HL-60/S4 (cell line): Measurements from ENCODE around the gene SFMBT2.

Experiments
- in situ Hi-C: fragments of 300-500 bp; cut with MboI; formaldehyde crosslinking; loops from 2 replicates; pipeline ENCODE4 v1.14.3; 2022; ENCODE audit warnings: low sequenced_read_pairs

The SFMBT2 gene

GRCh38 chr10:7410862-7411670 lies at the start of gene SFMBT2:
Gene SFMBT2, minus strand, starts transcription at chr10:7411034. Its CDS starts 29,136 bp downstream, at chr10:7381898.
- in situ Hi-C loops = loop anchor here (10.0 kb wide), 1 partner anchor 496 kb away; no protein-coding TSS in a partner anchor

- in situ Hi-C loops = no loop called here
Measured at GRCh38 chr10:7460006-7460405, 49.2 kb upstream of the SFMBT2 start.

- in situ Hi-C loops = no loop called here
Measured at GRCh38 chr10:7458556-7458955, 47.7 kb upstream of the SFMBT2 start.

- in situ Hi-C loops = no loop called here
Measured at GRCh38 chr10:7457478-7458316, 46.9 kb upstream of the SFMBT2 start.

GRCh38 chr10:7449063-7449695 lies 38.3 kb upstream of the SFMBT2 start:
- in situ Hi-C loops = no loop called here

GRCh38 chr10:7445474-7446185 lies 34.8 kb upstream of the SFMBT2 start:
- in situ Hi-C loops = no loop called here

GRCh38 chr10:7444551-7445121 lies 33.8 kb upstream of the SFMBT2 start:
- in situ Hi-C loops = no loop called here

- in situ Hi-C loops = no loop called here
Measured at GRCh38 chr10:7443036-7443435, 32.2 kb upstream of the SFMBT2 start.

GRCh38 chr10:7441403-7442147 lies 30.7 kb upstream of the SFMBT2 start:
- in situ Hi-C loops = no loop called here

GRCh38 chr10:7439696-7440095 lies 28.9 kb upstream of the SFMBT2 start:
- in situ Hi-C loops = no loop called here

- in situ Hi-C loops = no loop called here
Measured at GRCh38 chr10:7438196-7438986, 27.6 kb upstream of the SFMBT2 start.

GRCh38 chr10:7436490-7437100 lies 25.8 kb upstream of the SFMBT2 start:
- in situ Hi-C loops = no loop called here

GRCh38 chr10:7435674-7436073 lies 24.8 kb upstream of the SFMBT2 start:
- in situ Hi-C loops = no loop called here

GRCh38 chr10:7434378-7434777 lies 23.5 kb upstream of the SFMBT2 start:
- in situ Hi-C loops = no loop called here

GRCh38 chr10:7433861-7434260 lies 23.0 kb upstream of the SFMBT2 start:
- in situ Hi-C loops = no loop called here

- in situ Hi-C loops = no loop called here
Measured at GRCh38 chr10:7432884-7433726, 22.3 kb upstream of the SFMBT2 start.

GRCh38 chr10:7428673-7429350 lies 18.0 kb upstream of the SFMBT2 start:
- in situ Hi-C loops = no loop called here
